GM19193 (cell line): ENCODE data around the gene TTBK1.

Experiments used
- POLR2A ChIP-seq: IDR thresholded peaks from 4 replicates; pipeline ENCODE4 v1.6.1; 2011; ENCODE audit not compliant: insufficient read depth, insufficient read length; ENCODE audit errors: extremely low read depth

The TTBK1 gene

GRCh38 chr6:43271103-43271815 lies 28.0 kb downstream of the TTBK1 start:
- TF ChIP-seq POLR2A: no peak

GRCh38 chr6:43271944-43272343 lies 28.7 kb downstream of the TTBK1 start:
- no peak for TF ChIP-seq POLR2A

GRCh38 chr6:43273707-43274106 lies 30.4 kb downstream of the TTBK1 start:
- TF ChIP-seq POLR2A: no peak

- TF ChIP-seq POLR2A: no peak
Observed at GRCh38 chr6:43274127-43274915, 31.0 kb downstream of the TTBK1 start.

- TF ChIP-seq POLR2A: no peak
Observed at GRCh38 chr6:43274916-43275597, 31.8 kb downstream of the TTBK1 start.

GRCh38 chr6:43275801-43276576 lies 32.7 kb downstream of the TTBK1 start:
- no peak for TF ChIP-seq POLR2A

GRCh38 chr6:43276577-43277305 lies 33.5 kb downstream of the TTBK1 start:
- TF ChIP-seq POLR2A: no peak

- TF ChIP-seq POLR2A: no peak
Observed at GRCh38 chr6:43277306-43277642, 34.0 kb downstream of the TTBK1 start.

- TF ChIP-seq POLR2A: no peak
Observed at GRCh38 chr6:43277643-43278523, 34.6 kb downstream of the TTBK1 start.

GRCh38 chr6:43278524-43279078 lies 35.3 kb downstream of the TTBK1 start:
- no peak for TF ChIP-seq POLR2A

- TF ChIP-seq POLR2A: no peak
Observed at GRCh38 chr6:43280234-43280633, 37.0 kb downstream of the TTBK1 start.

GRCh38 chr6:43282060-43282459 lies 38.8 kb downstream of the TTBK1 start:
- TF ChIP-seq POLR2A: no peak

- TF ChIP-seq POLR2A: no peak
Observed at GRCh38 chr6:43282636-43283513, 39.6 kb downstream of the TTBK1 start.

- no peak for TF ChIP-seq POLR2A
Observed at GRCh38 chr6:43283514-43283901, 40.2 kb downstream of the TTBK1 start.
